Measurements from ENCODE around the gene IST1. TPM values are rescaled to one million over a fixed set of nuclear protein-coding genes. Genes with fewer than 3 reads are reported as not detected.

The IST1 gene
- total and polyA plus RNA-seq, 10 of the 15 experiments (the other 5 are each of a cell fraction or from before 2014, with no cell fraction given) = 97.3 to 293 (median 138) TPM

- TF ChIP-seq, protein P1, sequence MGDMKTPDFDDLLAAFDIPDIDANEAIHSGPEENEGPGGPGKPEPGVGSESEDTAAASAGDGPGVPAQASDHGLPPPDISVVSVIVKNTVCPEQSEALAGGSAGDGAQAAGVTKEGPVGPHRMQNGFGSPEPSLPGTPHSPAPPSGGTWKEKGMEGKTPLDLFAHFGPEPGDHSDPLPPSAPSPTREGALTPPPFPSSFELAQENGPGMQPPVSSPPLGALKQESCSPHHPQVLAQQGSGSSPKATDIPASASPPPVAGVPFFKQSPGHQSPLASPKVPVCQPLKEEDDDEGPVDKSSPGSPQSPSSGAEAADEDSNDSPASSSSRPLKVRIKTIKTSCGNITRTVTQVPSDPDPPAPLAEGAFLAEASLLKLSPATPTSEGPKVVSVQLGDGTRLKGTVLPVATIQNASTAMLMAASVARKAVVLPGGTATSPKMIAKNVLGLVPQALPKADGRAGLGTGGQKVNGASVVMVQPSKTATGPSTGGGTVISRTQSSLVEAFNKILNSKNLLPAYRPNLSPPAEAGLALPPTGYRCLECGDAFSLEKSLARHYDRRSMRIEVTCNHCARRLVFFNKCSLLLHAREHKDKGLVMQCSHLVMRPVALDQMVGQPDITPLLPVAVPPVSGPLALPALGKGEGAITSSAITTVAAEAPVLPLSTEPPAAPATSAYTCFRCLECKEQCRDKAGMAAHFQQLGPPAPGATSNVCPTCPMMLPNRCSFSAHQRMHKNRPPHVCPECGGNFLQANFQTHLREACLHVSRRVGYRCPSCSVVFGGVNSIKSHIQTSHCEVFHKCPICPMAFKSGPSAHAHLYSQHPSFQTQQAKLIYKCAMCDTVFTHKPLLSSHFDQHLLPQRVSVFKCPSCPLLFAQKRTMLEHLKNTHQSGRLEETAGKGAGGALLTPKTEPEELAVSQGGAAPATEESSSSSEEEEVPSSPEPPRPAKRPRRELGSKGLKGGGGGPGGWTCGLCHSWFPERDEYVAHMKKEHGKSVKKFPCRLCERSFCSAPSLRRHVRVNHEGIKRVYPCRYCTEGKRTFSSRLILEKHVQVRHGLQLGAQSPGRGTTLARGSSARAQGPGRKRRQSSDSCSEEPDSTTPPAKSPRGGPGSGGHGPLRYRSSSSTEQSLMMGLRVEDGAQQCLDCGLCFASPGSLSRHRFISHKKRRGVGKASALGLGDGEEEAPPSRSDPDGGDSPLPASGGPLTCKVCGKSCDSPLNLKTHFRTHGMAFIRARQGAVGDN (IDR thresholded peaks at IDR 0.05) = 0 out of 2 replicates have a peak, but pooled peaks have one; percentile 24
- no peak for TF ChIP-seq ZBTB4 (CRISPR knock-in tag; IDR thresholded peaks at IDR 0.05)
- no peak for TF ChIP-seq EED (IDR thresholded peaks at IDR 0.05; ENCODE audit: low read depth)
- TF ChIP-seq, protein P2, sequence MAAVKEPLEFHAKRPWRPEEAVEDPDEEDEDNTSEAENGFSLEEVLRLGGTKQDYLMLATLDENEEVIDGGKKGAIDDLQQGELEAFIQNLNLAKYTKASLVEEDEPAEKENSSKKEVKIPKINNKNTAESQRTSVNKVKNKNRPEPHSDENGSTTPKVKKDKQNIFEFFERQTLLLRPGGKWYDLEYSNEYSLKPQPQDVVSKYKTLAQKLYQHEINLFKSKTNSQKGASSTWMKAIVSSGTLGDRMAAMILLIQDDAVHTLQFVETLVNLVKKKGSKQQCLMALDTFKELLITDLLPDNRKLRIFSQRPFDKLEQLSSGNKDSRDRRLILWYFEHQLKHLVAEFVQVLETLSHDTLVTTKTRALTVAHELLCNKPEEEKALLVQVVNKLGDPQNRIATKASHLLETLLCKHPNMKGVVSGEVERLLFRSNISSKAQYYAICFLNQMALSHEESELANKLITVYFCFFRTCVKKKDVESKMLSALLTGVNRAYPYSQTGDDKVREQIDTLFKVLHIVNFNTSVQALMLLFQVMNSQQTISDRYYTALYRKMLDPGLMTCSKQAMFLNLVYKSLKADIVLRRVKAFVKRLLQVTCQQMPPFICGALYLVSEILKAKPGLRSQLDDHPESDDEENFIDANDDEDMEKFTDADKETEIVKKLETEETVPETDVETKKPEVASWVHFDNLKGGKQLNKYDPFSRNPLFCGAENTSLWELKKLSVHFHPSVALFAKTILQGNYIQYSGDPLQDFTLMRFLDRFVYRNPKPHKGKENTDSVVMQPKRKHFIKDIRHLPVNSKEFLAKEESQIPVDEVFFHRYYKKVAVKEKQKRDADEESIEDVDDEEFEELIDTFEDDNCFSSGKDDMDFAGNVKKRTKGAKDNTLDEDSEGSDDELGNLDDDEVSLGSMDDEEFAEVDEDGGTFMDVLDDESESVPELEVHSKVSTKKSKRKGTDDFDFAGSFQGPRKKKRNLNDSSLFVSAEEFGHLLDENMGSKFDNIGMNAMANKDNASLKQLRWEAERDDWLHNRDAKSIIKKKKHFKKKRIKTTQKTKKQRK (IDR thresholded peaks at IDR 0.05; ENCODE audit: low read depth, low read length) = no peak
- TF ChIP-seq ESRRA (IDR thresholded peaks at IDR 0.05; ENCODE audit: low read length) = no peak
- TF ChIP-seq RAD21 (IDR thresholded peaks at IDR 0.05; ENCODE audit: insufficient read depth, low read depth, low read length) = peak; percentile 77
- TF ChIP-seq SMAD5 (IDR thresholded peaks at IDR 0.05; ENCODE audit: low read depth) = no peak
- TF ChIP-seq DPF2 (IDR thresholded peaks at IDR 0.05) = 0 out of 2 replicates have a peak, but pooled peaks have one; percentile 4
- no peak for TF ChIP-seq SUPT20H (IDR thresholded peaks at IDR 0.05; ENCODE audit: borderline replicate concordance, control insufficient read depth, low read depth, low read length)
- TF ChIP-seq HDAC2 (IDR thresholded peaks at IDR 0.05) = no peak
- TF ChIP-seq FOXM1 (IDR thresholded peaks at IDR 0.05; ENCODE audit: low read depth, low read length) = peak; percentile 69
- TF ChIP-seq MEF2B (IDR thresholded peaks at IDR 0.05; ENCODE audit: partially characterized antibody, poor library complexity, severe bottlenecking) = no peak
- TF ChIP-seq ETV6 (conservative IDR thresholded peaks at IDR 0.05 in 1 of 2, IDR thresholded peaks at IDR 0.05 in 1 of 2; ENCODE audit: borderline replicate concordance in 1 of 2, low read depth in 1 of 2) = no peak
- TF ChIP-seq EZH2 (IDR thresholded peaks at IDR 0.05; ENCODE audit: borderline replicate concordance, control insufficient read depth, low read depth, low read length) = no peak
- TF ChIP-seq RELA (IDR thresholded peaks at IDR 0.05; ENCODE audit: borderline replicate concordance, partially characterized antibody) = no peak
- no peak for TF ChIP-seq MYB (IDR thresholded peaks at IDR 0.05; ENCODE audit: borderline replicate concordance, low read depth, low read length)
- TF ChIP-seq PAX8 (IDR thresholded peaks at IDR 0.05) = peak; percentile 70; the same call in 1 of the 2 replicates
- TF ChIP-seq SUZ12 (IDR thresholded peaks at IDR 0.05; ENCODE audit: unreplicated experiment) = no peak
- TF ChIP-seq BMI1 (IDR thresholded peaks at IDR 0.05; ENCODE audit: borderline replicate concordance) = no peak
- no peak for TF ChIP-seq RB1 (IDR thresholded peaks at IDR 0.05; ENCODE audit: borderline replicate concordance)
Measured at GRCh38 chr16:71882505-71883167, 12.7 kb upstream of the IST1 start (continued).

All from GM12878 (cell line).